HG03342 (cell line): Measurements from ENCODE around the gene TLR5.

Experiments
- ATAC-seq: cut with Tn5 transposase; IDR thresholded peaks from one replicate; pipeline ENCODE4 v1.9.1; 2021; ENCODE audit warnings: mild to moderate bottlenecking, moderate library complexity; ENCODE audit not compliant: unreplicated experiment

The TLR5 gene

GRCh38 chr1:223152399-223152798 lies 9.4 kb upstream of the TLR5 start:
- ATAC-seq = no peak

GRCh38 chr1:223150443-223150842 lies 7.4 kb upstream of the TLR5 start:
- no peak for ATAC-seq

- no peak for ATAC-seq
These were observed 4.8 kb upstream of the TLR5 start for GRCh38 chr1:223147873-223148272.

GRCh38 chr1:223147409-223147808 lies 4.4 kb upstream of the TLR5 start:
- ATAC-seq = no peak

GRCh38 chr1:223146745-223147144 lies 3.7 kb upstream of the TLR5 start:
- no peak for ATAC-seq

GRCh38 chr1:223144914-223145313 lies 1.9 kb upstream of the TLR5 start:
- ATAC-seq = no peak

GRCh38 chr1:223144431-223144830 lies 1.4 kb upstream of the TLR5 start:
- no peak for ATAC-seq

GRCh38 chr1:223143537-223144248 lies 645 bp upstream of the TLR5 start:
- ATAC-seq = peak; percentile 47

- ATAC-seq = no peak
These were observed 779 bp downstream of the TLR5 start for GRCh38 chr1:223142269-223142668.

- ATAC-seq = no peak
These were observed 2.2 kb downstream of the TLR5 start for GRCh38 chr1:223140611-223141405.

- ATAC-seq = no peak
These were observed 5.5 kb downstream of the TLR5 start for GRCh38 chr1:223137455-223138085.

GRCh38 chr1:223136086-223136485 lies 7.0 kb downstream of the TLR5 start:
- ATAC-seq = no peak

GRCh38 chr1:223135176-223135942 lies 7.7 kb downstream of the TLR5 start:
- no peak for ATAC-seq

- peak; percentile 86 for ATAC-seq
These were observed 9.1 kb downstream of the TLR5 start for GRCh38 chr1:223133824-223134435.

GRCh38 chr1:223133306-223133823 lies 9.7 kb downstream of the TLR5 start:
- no peak for ATAC-seq

GRCh38 chr1:223129229-223129901 lies 13.7 kb downstream of the TLR5 start:
- no peak for ATAC-seq

- no peak for ATAC-seq
These were observed 16.3 kb downstream of the TLR5 start for GRCh38 chr1:223126741-223127140.

GRCh38 chr1:223125766-223126165 lies 17.3 kb downstream of the TLR5 start:
- no peak for ATAC-seq

GRCh38 chr1:223123011-223123610 lies 19.9 kb downstream of the TLR5 start:
- no peak for ATAC-seq
